Measurements from ENCODE around the gene SPCS3.
"Not testable (repeated sequence)": the region's sequence is repeated elsewhere in the genome, so short reads cannot be mapped to it uniquely, and the experiment has no call there.

The SPCS3 gene

DNA sequence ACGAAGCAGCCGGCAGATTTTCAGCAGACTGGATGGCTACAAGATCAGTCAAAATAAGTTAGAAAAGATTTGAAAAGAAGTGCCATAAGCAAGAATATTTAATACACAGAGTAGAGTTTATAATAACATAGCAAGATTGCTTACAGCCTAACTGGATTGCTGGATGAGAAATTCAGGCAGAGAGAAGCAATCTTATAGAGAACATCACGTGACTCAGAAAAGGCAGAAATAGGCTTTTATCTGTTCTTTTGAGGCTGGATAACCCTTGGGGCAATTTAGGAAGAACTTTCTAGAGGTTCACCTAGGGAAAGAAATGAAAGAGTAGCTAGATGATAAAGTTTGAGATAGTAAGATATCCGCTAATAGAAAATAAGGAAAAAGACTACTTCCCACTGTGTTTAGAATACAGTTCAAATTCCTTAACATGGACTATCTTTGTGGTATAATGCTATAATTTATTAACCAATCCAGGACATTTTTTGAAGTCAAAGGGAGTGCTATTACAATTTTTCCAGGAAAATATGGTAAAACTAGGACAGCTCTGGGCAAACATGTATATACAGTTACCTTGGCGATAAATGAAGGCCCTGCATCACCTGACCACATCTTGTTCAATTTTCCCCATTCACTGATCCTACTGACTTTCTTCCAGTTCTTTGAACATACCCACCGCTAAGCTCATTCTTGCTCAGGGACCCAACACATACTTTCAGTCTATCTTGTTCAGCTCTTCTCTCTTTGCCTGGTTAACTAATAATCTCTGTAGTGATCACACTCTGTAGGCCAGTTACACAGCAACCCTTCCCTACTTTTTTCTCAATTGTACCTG, 12.7 kb upstream of the SPCS3 start:
- no peak for DNase-seq

DNA sequence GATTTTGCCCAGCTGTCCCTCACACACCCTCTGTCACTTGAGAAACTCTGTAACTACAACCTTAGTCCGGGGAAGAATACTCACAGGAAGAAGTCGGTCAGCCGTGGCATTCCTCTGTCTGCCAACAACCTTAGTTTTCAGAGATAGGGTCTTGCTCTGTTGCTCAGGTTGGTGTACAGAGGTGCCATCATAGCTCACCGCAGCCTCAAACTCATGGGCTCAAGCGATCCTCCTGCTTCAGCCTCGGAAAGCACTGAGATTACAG, 12.2 kb upstream of the SPCS3 start:
- no peak for DNase-seq

DNA sequence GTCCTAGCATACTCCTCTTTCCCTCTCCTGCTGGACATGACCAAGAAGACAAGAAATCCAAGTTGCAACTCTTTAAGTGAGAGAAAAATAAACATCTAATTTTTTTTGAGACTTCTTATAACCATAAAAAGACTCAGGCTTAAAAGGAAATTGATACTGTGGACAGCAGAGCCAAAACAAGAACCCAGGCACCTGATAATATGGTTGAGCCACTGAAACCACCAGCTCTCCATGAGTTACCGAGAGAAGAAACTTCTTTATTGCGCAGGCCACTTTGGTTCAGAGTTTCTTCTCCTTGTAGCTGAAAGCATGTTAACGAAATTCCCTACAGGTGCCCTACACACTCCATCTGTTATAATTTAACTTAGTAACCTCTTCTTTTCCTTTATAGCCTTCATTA, 11.3 kb upstream of the SPCS3 start:
- DNase-seq: no peak

DNA sequence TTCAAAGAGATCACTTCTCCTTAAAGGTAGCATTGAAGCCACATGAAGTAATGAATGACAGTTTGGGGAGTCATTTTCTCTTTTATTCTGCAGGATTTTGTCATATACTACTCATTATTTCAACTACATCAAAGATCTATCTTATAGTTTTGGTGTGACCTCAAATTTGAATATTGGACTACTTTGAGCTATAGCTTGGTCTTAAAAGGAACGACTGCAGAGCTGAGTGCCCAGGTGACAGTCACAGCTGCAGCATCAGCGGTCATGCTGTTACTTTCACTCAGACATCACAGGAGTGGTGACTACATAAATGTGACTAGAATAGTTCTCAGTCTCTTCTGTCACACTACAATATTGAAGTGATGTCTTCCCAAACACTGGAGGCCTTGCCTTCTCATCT, 10.7 kb upstream of the SPCS3 start:
- no peak for DNase-seq

DNA sequence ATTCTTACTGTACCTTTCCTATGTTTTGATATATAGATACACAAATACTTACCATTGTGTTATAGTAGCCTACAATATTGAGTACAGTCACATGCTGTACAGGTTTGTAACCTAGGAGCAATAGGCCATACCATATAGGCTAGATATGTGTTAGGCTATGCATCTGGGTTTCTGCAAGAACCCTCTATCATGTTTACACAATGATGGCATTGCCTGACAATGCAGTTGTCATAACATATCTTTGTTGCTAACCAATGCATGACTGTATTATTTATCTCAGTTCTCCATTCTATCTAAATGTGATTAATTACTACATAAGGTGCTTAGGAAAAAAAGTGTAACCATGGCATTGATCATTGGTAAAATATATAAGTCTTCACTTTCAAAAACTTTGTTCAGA, 10.0 kb upstream of the SPCS3 start:
- DNase-seq: no peak

DNA sequence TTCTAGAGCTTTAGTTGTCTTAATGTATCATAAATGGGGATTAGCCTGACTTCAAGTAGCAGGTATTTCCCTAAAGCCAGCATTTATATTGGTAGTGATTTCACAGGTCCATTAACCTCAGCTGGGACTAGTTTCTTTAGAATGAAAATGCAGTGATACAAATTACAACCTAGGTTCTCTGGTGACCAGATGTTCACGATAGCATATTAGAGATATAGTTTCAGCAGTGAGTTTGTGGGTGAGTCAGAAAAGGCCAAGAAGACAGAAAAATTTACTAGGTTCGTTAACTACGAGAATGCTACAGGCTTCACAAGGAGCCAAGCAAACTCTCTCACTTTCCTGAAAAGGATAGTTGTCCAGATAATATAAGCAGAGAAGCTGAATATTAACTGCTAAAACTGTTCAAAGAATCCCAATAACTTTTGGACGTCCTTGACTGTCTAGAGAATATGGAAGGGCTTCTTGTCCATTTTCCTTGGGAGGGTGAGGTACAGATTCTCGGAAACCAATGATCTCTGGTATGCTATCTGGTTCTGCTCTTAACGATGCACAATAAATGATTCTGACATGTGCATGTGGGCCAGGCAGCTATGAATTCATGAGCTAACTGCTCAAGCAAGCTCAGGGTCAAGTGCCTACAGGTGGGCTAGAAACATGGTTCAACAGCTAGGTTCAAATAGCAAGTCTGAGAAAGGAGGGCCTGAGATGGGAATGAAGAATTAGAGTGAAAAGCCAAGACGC, 6.0 kb upstream of the SPCS3 start:
- DNase-seq: no peak

DNA sequence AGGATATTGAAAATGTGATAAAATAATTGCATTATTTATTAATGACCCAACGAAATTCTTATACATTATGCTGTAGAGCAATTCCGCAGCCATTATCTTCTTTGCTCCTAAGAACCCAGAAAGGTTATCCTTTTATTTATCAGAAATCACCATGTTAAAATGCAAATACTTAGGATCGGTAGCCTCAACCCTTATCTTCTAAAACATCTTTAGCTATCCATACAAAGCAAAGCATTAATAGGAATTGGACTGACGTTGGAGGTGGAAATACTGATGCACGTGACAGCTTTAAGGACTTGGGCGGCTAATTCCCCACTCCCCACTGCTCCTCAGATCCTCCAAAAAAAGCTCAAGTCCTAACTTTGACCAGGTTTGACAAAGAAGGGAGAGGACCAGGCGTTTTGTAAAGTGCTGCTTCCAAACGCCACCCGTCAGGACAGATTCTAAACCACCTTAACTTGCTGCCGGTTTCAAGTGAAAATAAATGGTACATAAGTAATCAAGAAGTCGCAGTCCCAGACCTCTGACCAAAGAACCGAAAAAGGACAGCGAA, 539 bp upstream of the SPCS3 start:
- no peak for DNase-seq

DNA sequence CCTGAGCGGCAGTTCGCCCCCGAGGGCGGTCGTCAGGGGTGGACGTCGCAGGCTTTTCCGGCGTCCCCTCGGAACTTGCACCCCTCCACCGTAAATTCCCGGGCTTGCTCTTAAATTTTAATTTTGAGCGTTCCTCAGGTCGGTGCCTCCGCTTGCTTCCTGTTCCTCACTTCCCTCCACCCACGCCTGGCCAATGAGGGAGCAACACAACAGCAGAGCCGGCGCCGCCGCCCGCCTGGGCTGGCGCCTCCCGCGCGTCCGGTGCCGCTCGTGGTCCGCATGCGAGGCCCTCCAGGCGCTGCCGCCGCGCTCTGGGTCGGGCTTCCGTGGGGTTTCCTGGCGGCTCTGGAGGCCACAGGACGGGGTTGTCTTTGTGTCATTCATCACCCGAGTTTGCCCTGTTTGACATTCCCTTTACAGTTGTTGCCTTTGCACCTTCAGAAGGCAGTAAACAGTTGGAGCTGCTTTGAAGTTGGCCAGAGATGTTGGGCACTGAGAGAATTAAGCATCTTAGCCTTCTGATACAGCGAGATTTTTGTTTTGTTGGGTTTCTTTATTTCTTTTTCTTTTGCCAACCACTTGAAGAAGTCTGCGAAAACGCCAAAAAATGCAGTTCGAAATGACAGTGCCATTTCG, 692 bp downstream of the SPCS3 start:
- DNase-seq: peak; percentile 81

DNA sequence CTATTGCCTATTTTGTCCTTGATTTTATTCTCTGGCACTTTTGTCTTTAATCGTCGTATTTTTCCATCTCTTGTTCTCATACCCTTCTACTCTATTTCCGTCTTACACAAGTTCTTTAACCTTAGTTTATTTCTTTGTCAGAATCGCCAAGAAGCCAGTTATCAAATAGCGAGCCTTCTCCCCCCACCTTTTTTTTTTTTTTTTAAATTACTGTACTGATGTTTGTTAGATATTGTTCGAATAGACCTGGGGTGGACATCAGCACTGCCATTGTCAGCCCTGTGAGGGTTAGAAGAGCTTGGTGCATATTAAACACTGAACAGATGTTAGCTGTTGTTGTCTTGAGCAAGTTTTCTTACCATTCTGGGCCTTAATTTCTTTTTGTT, 1.2 kb downstream of the SPCS3 start:
- no peak for DNase-seq

DNA sequence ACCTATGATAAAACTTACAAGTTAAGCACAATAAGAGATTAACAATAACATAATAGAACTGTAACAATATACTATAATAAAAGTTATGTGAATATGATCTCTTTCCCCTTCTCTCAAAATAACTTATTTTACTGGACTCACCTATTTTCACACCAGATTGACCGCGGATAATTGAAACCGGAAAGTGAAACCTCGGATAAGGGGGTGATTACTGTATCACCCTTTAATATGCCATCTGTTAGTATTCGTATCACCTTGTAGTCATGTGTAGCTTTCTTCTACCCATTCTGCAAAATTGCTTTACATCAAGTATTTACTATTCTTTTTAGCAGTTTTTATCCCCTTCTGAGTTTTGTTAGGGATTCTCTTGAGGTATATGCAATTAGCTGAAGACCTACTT, 1.8 kb downstream of the SPCS3 start:
- DNase-seq: no peak

DNA sequence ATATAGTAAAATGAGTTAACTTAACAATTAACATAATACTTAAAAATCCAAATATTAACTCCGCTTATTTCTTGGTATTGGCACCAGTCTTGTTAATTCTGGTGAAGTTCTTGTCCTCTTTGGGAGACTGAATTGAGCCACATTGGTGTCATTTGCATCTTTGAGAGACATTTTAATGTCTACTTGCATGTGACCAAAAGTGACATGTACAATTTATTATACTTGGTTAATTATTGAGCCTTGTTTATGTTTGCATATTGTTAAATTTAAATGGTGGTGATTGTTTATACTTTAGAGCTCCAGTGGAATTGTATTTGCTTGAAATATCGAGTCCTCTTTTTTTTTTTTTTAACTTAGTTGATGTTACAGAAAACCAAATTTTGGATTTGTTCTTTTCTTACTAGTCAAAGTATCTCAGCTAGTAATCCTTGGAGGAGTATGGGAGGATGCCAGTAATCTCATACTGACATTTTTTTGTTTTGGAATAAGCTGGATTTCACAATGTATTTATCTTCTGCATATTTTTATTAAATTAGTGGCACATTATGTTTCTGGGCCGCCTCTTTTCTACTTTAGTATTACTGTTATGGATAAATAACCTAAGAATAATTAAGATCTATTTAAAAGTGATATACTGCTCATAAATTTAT, 3.9 kb downstream of the SPCS3 start:
- no peak for DNase-seq

DNA sequence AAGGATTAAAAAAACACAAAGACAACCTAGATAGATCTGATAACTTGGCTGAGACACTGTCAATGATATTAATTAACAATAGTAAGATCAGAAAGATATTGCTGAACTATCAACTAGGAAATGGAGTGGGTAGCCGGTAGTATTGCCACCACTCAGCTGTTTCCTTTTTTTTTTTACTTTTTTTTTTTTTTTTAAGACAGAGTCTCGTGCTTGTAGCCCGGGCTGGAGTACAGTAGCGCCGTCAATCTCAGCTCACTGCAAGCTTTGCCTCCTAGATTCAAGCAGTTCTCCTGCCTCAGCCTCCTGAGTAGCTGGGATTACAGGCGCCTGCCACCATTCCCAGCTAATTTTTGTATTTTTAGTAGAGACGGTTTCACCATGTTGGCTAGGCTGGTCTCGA, 5.1 kb downstream of the SPCS3 start:
- DNase-seq: not testable (repeated sequence)

DNA sequence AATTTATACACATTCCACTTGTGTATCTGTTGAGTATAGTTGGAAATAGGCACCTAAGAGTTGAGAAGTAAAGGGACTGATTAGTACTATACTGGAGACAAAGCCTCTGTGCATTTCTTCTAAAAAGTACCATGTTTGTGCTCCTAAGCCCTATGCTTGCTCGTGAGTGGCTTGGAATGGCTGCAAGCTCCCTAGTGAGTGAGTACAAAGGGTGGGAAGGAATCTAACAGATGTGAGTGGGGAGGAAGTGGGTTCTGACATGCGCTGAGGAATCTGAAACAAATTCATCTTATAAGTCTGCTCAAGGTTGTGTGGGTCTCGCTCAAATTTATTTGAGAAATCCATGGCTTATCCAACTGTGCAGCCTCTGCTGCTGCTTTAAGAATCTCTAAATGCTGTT, 13.3 kb downstream of the SPCS3 start:
- DNase-seq: no peak

DNA sequence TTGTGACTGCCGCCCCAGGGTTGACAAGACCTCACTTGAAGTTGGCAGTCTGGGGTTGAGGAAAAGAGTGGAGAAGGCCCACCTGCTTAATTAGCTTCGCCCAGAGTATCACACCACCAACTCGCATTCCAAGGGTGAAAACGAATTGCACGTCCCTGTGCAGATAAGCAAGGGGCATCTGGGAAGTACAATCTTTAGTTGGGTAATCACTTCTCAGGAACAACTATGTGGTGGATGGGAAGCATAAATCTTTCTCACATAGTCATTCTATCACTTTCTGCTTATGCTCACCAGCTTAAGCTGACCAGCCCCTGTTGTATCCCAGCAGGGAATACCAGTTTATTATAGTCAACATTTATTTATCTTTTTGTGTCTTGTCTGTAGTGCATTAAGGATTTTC, 14.3 kb downstream of the SPCS3 start:
- DNase-seq: no peak

DNA sequence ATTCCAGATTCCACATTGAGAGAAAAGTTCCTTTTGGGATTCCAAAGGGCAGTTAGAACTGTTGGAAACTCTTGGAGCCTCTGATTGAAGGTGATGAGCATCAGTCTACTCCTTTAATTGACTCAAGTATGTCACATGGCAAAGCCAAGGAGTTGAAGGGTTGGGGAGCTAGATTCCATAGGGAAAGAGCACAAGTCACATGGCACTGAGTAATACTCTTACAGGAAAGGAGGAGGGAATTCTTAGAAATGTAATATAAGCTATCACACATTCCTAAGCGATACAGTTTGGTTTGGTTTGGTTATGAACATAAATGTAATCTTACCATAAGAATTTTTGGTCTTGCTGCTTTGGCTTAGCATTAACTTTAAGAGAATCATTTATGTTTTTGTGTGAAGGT, 15.7 kb downstream of the SPCS3 start:
- DNase-seq: no peak

DNA sequence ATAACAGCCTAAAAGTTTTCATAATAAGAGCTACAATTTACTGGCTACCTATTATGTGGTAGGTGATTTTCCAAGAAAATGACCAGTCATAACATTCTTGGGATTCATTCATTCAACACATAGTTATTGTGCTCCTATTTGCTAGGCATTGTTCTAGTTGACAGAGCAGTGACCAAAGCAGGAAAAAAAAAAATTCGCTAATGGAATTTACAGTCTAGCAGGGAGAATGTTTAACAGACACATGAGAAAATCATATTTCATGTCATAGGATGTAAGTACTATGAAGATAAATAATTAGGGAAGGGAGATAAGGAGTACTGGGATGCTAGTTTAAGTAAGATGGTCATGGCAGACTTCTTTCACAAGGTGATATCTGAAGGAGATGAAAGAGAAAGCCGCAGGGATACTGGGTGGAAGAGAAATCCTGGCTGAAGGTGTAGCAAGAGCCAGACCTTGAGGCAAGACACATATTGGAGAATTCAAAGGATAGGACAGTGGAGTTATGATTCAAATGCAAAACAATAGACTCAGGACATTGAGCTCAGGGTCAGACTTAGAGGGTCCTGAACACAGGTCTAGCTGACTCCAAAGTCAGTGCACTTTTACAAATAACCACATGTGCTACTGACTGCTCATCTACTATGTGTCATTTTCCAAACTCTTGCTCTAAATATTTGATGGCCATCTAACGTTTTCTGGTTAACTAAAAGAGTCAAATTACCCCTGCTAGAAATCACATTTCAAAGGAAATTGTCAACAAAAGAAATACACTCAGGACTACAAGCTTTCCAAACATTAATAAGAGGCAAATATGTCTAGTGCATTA, 20.4 kb downstream of the SPCS3 start:
- DNase-seq: no peak

DNA sequence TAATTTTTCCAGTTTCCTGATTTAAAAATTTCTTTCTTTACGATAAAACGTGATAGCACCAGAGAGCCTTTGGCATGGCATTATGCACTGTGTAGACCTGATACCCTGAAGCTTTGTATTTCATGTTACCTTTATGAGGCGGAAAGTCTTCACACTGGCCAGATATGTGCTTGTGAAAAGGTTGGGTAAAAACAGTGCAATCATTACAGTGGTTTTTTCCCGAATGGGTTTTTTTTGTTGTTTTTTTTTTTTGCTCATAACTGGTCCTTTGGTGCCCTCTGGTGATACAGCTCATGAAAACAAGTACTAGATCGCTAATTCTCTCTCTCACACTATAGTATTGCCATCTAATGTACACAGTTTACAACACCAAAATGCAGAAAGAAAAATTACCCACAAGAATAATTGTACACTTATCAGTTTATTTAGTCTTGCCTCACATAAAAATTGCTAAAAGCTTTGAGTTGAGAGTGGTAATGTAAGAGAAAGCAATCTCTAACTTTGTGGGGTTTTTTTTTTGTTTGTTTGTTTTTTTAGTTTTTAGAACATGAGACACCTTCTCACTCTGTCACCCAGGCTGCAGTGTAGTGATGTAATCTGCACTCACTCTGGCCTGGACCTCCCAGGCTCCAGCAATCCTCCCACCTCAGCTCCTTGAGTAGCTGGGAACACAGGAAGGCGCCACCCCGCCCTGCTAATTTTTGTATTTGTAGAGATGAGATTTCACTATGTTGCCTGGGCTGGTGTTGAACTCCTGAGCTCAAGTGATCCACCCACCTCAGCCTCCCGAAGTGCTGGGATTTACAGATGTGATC, 21.3 kb downstream of the SPCS3 start:
- DNase-seq: no peak

DNA sequence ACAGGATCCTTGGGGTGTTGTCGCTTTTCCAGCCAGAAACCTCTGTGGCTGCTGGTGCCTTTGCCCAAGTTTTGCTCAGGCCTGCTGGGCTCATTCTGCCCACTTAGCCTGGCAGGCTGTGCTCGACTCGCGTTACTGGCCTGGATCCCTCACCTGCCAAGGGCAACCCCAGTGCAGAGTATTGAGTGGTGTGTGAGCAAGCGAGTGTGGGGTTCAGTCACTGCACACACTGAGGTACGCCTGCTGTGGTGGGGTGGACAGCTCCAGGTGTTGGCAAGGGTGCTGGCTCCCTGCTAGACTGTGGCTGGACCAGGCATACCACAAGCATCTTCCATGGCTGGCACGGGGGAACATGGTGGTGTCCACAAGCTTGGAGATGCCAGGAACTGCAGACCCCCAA, 22.6 kb downstream of the SPCS3 start:
- no peak for DNase-seq

DNA sequence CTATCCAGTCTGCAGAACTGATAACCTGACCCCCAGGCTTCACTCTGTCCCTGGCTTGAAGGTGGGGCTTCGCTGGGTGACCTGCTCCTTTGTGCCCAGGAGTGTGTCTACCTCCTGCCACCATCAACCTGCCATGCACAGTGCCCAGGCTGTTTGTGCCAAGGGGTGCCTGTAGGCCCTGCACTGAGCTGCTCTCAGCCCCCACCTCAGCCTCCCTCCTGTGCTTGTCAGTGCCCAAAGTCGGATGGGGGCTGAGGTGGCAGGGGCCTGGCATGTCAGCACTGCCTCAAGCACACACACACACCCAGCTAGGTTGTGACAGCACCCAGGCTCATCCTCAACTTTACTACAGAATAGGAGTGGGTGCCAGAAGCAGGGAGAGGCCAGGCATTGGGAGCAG, 23.5 kb downstream of the SPCS3 start:
- no peak for DNase-seq

DNA sequence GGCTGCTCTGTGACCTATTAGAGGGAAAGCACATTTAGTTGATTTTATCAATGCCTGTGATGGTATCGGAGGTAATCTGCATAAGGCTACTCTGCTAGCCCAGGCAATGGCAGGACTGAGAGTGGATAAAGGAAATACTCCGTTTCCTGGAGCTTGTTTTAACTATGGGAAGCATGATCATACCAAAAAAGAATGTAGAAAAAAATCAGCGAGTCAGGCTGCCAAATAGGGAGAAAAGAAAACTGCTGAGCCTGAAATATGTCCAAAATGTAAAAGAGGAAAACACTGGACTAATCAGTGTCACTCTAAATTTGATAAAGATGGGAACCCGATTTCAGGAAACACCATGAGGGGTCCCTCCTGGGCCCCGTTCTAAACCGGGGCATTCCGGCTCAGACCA, 25.6 kb downstream of the SPCS3 start:
- not testable (repeated sequence) for DNase-seq

DNA sequence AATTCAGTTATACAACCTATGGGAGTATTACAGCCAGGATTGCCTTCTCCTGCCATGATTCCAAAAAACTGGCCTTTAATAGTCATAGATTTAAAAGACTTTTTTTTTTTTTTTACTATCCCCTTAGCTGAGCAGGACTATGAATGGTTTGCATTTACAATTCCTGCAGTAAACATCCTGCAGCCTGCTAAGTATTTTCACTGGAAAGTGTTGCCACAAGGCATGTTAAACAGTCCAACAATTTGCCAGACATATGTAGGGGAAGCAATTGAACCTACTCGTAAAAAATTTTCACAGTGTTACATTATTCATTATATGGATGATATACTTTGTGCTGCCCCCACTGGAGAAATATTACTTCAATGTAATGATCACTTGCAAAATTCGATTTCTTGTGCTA, 27.1 kb downstream of the SPCS3 start:
- DNase-seq: not testable (repeated sequence)

DNA sequence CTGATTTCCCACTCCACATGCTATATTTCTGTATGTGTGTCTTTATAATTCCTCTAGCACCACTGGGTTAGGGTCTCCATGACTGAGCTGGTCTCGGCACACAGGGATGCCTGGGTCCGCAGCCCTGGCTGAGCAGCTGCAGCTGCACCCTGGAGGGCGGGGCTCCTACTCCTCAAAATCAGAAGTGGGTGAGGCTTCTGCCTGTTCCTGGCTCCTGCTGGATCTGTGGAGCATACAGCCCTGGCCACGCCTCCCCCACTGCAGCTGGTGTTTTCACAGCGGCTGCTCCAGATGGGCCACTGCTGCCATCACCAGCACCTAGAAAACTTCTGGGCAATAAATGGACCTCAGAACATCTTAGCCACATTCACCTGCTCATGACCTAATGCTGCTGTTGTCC, 30.9 kb downstream of the SPCS3 start:
- DNase-seq: no peak

All from T-helper 9 cell (primary cell).